AG09309 (cell line): ENCODE results near the gene PLXNB1.

Experiments used
- DNase-seq: peaks from one replicate; pipeline ENCODE4 v3.0.0-alpha.2; 2010; ENCODE audit warnings: low read depth
- H3K4me3 ChIP-seq: 2 replicates; pipeline ENCODE4 v1.5.1; 2011; ENCODE audit warnings: mild to moderate bottlenecking, low read depth, low read length, moderate library complexity; ENCODE audit not compliant: control insufficient read depth
- CTCF ChIP-seq: IDR thresholded peaks from 2 replicates; pipeline ENCODE4 v1.5.1; 2011; ENCODE audit warnings: mild to moderate bottlenecking, low read depth, low read length, inconsistent platforms; ENCODE audit not compliant: insufficient read depth, control insufficient read depth; ENCODE audit errors: missing control alignments

The PLXNB1 gene

GRCh38 chr3:48468329-48468731 lies 38.4 kb upstream of the PLXNB1 start:
- H3K4me3 ChIP-seq: no peak overlapping the region
- no peak for TF ChIP-seq CTCF
- DNase-seq: no peak

- TF ChIP-seq CTCF: no peak
- no peak overlapping the region for H3K4me3 ChIP-seq
- DNase-seq: no peak
These were observed 37.8 kb upstream of the PLXNB1 start for GRCh38 chr3:48467473-48468267.

GRCh38 chr3:48467110-48467454 lies 37.2 kb upstream of the PLXNB1 start:
- peak overlapping the region; percentile 46; the same call in 1 of the 2 replicates for H3K4me3 ChIP-seq
- DNase-seq: no peak
- TF ChIP-seq CTCF: no peak

GRCh38 chr3:48466386-48467109 lies 36.7 kb upstream of the PLXNB1 start:
- TF ChIP-seq CTCF: no peak
- peak overlapping the region; percentile 46 for H3K4me3 ChIP-seq
- no peak for DNase-seq

- peak overlapping the region; percentile 46 for H3K4me3 ChIP-seq
- peak; percentile 76 for TF ChIP-seq CTCF
- peak; percentile 100 for DNase-seq
These were observed 35.9 kb upstream of the PLXNB1 start for GRCh38 chr3:48465531-48466378.

- no peak for DNase-seq
- H3K4me3 ChIP-seq: no peak overlapping the region
- TF ChIP-seq CTCF: no peak
These were observed 35.3 kb upstream of the PLXNB1 start for GRCh38 chr3:48465237-48465530.
